ENCODE data around the gene WSCD2.

The WSCD2 gene

DNA sequence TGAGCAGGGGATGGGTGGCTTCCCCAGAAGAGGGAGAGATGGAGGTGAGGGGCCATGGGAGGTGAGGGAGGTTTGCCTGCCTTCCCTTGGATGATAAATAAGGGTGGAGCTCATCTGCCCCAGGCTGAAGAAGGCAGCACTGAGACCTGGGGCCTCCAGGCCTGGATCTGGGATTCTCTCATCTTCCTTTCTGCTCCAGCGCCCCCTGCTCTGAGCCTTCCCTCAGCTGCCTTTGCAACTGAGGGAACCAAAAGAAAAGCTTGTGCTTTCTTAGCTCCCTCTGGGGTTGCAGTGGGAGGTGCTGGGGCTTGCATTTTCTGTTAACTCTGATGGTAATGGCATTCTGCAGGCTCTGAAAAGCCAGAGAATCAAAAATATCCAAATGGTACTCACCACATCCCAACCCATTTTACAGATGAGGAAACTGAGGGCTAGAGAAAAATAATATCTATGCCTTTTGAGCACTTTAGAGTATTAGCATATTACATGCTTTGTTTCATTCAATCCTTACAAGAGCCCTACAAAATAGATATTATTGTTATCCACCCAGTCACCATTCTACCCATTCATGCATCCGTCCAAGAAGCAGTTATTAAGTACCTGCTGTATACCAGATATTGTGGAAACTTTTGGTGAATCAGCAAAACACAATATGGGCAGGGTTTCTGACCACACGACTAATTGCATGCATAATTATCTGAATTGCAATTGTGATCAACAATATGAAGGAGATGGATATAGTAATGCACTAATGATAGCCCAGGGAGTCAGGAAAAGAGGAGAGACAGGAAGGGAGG lies 102.2 kb downstream of the WSCD2 start:
- no peak overlapping the region for H3K4me2 ChIP-seq (ENCODE audit: low read length)
- H3K9me3 ChIP-seq (replicated peaks; ENCODE audit: low read length) = no peaks in the 10 kb centered on the region
- no peaks in the 10 kb centered on the region for H3K36me3 ChIP-seq (ENCODE audit: insufficient read depth, low read length)
- H3K4me3 ChIP-seq (ENCODE audit: low read length) = no peak overlapping the region
- H3K27me3 ChIP-seq (ENCODE audit: control insufficient read depth, insufficient read depth, low read length) = peaks cover 3% of the 10 kb centered on the region
- H3K9ac ChIP-seq (ENCODE audit: low read depth, low read length) = no peak overlapping the region
- H3K4me1 ChIP-seq (ENCODE audit: control insufficient read depth, insufficient read depth, low read length) = no peaks in the 10 kb centered on the region

DNA sequence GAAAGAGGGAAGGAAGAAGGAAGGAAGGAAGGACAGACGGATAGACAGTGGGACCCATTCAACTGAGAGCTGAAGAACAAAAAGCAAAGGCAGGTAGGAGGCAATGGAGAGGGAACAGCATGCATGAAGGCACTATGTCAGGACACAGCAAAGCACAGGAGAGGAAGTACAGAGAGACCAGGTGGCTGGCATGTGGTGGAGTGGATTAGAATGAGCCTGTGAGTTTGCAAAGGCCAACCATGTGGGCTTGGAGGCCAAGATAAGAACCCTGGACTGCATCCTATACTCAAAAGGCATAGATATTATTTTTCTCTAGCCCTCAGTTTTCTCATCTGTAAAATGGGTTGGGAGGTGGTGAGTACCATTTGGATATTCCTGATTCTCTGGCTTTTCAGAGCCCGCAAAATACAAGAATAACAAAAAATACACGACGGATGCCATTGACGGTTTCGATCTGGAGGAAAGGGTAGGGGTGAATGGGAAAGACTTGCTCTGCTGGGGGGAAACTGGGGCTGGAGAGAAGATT lies 102.9 kb downstream of the WSCD2 start:
- no peaks in the 10 kb centered on the region for H3K4me1 ChIP-seq (ENCODE audit: control insufficient read depth, insufficient read depth, low read length)
- no peaks in the 10 kb centered on the region for H3K9me3 ChIP-seq (replicated peaks; ENCODE audit: low read length)
- no peaks in the 10 kb centered on the region for H3K36me3 ChIP-seq (ENCODE audit: insufficient read depth, low read length)
- H3K4me3 ChIP-seq (ENCODE audit: low read length) = no peak overlapping the region
- H3K9ac ChIP-seq (ENCODE audit: low read depth, low read length) = no peak overlapping the region
- peaks cover 10% of the 10 kb centered on the region for H3K27me3 ChIP-seq (ENCODE audit: control insufficient read depth, insufficient read depth, low read length)
- H3K4me2 ChIP-seq (ENCODE audit: low read length) = no peak overlapping the region

DNA sequence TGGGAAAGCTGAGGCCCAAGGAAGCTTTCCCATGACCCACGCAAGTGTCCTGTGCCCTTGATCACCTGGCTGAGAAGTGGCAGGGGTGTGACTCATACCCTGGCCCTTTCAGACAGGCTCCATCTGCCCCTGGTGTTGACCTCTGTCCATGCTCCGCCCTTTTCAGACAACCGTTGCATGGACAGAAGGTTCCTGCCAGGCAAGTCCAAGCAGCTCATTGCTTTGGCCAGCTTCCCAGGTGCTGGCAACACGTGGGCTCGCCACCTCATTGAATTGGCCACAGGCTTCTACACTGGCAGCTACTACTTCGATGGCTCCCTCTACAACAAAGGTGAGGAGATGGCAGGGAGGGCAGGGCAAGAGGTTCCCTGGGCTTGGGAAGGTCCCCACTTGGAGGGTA lies 103.5 kb downstream of the WSCD2 start:
- no peaks in the 10 kb centered on the region for H3K9me3 ChIP-seq (replicated peaks; ENCODE audit: low read length)
- H3K4me3 ChIP-seq (ENCODE audit: low read length) = no peak overlapping the region
- H3K27me3 ChIP-seq (ENCODE audit: control insufficient read depth, insufficient read depth, low read length) = peaks cover 12% of the 10 kb centered on the region
- H3K4me1 ChIP-seq (ENCODE audit: control insufficient read depth, insufficient read depth, low read length) = no peaks in the 10 kb centered on the region
- H3K36me3 ChIP-seq (ENCODE audit: insufficient read depth, low read length) = no peaks in the 10 kb centered on the region
- H3K9ac ChIP-seq (ENCODE audit: low read depth, low read length) = no peak overlapping the region
- no peak overlapping the region for H3K4me2 ChIP-seq (ENCODE audit: low read length)

DNA sequence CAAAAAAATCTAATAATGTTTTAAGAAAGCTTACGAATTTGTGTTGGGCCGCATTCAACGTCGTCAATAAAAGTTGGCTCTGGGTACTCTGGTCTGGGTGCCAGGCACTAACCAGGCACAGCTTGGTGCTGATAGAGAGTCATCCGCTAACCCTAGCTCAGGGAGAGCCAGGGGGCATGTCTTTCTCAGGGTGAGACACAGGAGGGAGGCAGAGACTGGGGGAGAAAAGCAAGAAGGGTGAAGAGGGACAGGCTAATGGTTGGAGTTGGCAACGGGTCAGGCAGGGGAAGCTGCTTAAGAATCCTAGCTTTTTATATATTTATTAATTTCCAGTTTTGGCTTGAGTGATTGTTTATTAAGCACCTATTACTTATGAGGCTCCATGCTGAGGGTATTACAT lies 105.1 kb downstream of the WSCD2 start:
- Histone ChIP-seq H3K4me1 (ENCODE audit: control insufficient read depth, insufficient read depth, low read length) (no peaks in the 10 kb centered on the region), H3K27me3 (ENCODE audit: control insufficient read depth, insufficient read depth, low read length) (peaks cover 12% of the 10 kb centered on the region), H3K4me3 (ENCODE audit: low read length) (no peak overlapping the region), H3K36me3 (ENCODE audit: insufficient read depth, low read length) (no peaks in the 10 kb centered on the region), H3K9ac (ENCODE audit: low read depth, low read length) (no peak overlapping the region), H3K9me3 (replicated peaks; ENCODE audit: low read length) (no peaks in the 10 kb centered on the region), H3K4me2 (ENCODE audit: low read length) (no peak overlapping the region)

DNA sequence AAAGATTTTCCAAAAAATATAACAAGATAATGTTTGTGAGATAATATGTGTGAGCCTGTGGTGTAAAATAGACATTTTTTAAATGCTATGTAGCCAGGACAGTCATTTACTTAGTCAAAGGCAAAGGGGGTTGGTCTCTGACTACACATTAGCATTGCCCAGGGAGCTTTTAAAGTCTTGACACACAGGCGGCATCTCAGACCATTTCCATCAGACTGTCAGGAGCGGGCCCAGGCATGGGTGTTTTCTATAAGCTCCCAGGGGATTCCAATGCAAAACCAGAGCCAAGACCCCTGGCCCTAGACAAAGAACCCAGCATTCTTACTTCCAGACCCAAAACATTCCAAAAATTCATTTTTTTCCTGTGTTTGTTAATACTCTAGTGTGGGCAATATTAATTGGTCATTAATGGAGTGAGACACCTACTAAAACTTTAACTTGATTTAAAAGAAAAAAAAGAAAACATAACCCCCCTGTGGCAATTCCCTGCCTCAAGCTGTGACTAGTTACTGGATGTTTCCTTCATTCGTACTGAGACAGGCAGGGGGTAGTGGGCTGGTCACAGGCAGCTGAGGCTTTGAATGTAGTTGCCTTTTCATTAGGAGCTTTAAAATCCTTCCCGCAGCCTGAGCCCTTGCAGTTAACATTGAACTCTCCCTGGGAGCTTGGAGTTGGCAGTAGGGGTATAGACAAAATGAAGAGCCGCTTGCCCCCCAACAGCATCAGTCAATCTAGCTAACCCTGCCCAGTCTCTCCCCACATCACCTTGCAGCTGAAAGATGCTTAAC lies 106.3 kb downstream of the WSCD2 start:
- H3K27me3 ChIP-seq (ENCODE audit: control insufficient read depth, insufficient read depth, low read length) = peaks cover 12% of the 10 kb centered on the region
- no peak overlapping the region for H3K4me2 ChIP-seq (ENCODE audit: low read length)
- no peaks in the 10 kb centered on the region for H3K36me3 ChIP-seq (ENCODE audit: insufficient read depth, low read length)
- H3K9ac ChIP-seq (ENCODE audit: low read depth, low read length) = no peak overlapping the region
- no peak overlapping the region for H3K4me3 ChIP-seq (ENCODE audit: low read length)
- H3K4me1 ChIP-seq (ENCODE audit: control insufficient read depth, insufficient read depth, low read length) = no peaks in the 10 kb centered on the region
- H3K9me3 ChIP-seq (replicated peaks; ENCODE audit: low read length) = no peaks in the 10 kb centered on the region

DNA sequence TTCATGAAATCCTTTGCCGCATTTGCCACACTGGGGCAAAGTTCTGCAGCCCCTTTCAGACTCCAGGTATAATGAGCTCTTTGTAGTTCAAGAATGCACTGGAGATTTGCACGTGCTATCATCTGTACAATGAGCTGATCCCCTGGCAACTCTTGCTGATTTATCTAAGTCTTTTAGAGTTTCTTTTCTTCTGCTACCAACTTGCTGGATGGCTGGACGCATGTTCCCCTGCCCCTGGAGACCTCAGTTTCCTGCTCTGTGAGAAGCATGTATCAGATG lies 106.8 kb downstream of the WSCD2 start:
- H3K9ac ChIP-seq (ENCODE audit: low read depth, low read length) = no peak overlapping the region
- H3K9me3 ChIP-seq (replicated peaks; ENCODE audit: low read length) = no peaks in the 10 kb centered on the region
- H3K36me3 ChIP-seq (ENCODE audit: insufficient read depth, low read length) = no peaks in the 10 kb centered on the region
- H3K4me2 ChIP-seq (ENCODE audit: low read length) = no peak overlapping the region
- peaks cover 12% of the 10 kb centered on the region for H3K27me3 ChIP-seq (ENCODE audit: control insufficient read depth, insufficient read depth, low read length)
- H3K4me3 ChIP-seq (ENCODE audit: low read length) = no peak overlapping the region
- H3K4me1 ChIP-seq (ENCODE audit: control insufficient read depth, insufficient read depth, low read length) = no peaks in the 10 kb centered on the region

DNA sequence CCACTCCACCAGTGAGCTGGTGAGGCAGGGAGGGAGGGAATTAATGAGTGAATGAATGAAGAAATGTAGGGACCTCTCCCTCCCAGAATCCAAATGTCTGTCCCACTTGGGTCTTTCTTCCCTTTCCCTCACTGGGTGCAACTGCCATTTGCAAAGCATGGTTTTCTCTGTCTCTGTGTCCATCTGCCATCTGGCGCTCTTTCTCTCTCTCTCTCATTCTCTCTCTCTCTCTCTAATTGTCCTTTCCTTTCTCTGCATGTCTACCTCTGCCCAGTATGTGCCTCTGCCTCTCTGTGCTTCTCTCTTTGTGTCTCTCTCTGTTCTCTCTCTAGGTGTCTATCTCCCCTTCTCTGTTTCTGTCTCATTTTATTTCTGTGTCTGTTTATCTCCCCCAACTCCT lies 107.3 kb downstream of the WSCD2 start:
- Histone ChIP-seq H3K4me1 (ENCODE audit: control insufficient read depth, insufficient read depth, low read length) (no peaks in the 10 kb centered on the region), H3K9ac (ENCODE audit: low read depth, low read length) (no peak overlapping the region), H3K9me3 (replicated peaks; ENCODE audit: low read length) (no peaks in the 10 kb centered on the region), H3K27me3 (ENCODE audit: control insufficient read depth, insufficient read depth, low read length) (peaks cover 12% of the 10 kb centered on the region), H3K36me3 (ENCODE audit: insufficient read depth, low read length) (no peaks in the 10 kb centered on the region), H3K4me2 (ENCODE audit: low read length) (no peak overlapping the region), H3K4me3 (ENCODE audit: low read length) (no peak overlapping the region)

DNA sequence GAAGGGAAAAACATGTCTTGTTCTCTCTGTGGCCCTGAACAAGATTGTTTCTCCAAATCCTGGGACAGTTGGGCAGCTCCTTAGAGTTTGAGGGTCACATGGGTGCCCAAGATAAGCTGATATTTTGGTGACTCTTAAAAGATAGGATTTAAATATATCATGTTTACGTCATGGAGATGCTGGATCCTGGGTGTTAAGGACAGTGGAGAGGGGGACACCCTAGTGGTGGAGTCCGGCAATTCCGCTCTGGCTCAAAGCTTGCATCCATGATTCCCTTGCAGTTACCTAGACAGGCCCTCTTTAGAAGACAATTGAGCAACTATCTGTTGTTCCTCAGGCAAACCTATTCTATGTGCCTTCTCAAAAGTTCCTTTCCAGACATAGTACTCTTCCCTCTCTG lies 108.2 kb downstream of the WSCD2 start:
- Histone ChIP-seq H3K9me3 (replicated peaks; ENCODE audit: low read length) (no peaks in the 10 kb centered on the region), H3K4me2 (ENCODE audit: low read length) (no peak overlapping the region), H3K4me1 (ENCODE audit: control insufficient read depth, insufficient read depth, low read length) (no peaks in the 10 kb centered on the region), H3K36me3 (ENCODE audit: insufficient read depth, low read length) (no peaks in the 10 kb centered on the region), H3K4me3 (ENCODE audit: low read length) (no peak overlapping the region), H3K9ac (ENCODE audit: low read depth, low read length) (no peak overlapping the region), H3K27me3 (ENCODE audit: control insufficient read depth, insufficient read depth, low read length) (peaks cover 12% of the 10 kb centered on the region)

DNA sequence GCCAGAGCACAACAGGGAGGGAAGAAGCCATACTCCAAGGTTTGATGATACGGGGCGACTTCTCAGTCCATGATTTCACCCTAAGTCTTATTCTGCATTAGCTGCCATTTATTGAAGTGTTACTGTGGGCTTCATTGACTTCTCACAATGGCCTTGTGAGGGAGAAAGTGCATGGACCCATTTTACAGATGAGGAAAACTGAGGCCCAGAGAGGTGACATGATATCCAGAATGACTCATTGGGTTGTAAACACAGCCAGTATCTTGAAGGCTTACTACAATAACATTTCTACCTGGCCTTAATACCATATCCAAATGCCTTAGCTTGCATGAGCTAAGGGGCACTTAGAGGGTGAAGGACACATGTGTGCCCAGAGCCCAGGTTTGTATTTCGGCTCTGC lies 109.4 kb downstream of the WSCD2 start:
- no peak overlapping the region for H3K4me3 ChIP-seq (ENCODE audit: low read length)
- no peak overlapping the region for H3K9ac ChIP-seq (ENCODE audit: low read depth, low read length)

DNA sequence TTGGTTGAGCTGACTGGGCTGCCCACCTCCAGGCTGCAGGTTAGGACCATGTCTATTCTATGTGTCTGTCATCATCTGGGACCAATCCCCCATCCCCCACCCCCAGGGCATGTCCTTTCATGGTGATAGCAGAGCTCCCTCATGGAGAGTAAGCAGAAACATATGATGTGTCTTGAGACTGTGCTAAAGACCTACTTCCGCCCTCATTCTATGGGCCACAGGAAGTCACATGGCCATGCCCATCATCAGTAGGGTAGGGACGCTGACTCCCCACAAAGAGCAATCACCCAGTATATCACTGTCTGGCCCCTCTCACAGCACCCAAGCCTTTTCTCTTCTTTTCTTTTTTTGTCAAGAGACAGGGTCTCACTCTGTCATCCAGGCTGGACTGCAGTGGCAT lies 110.3 kb downstream of the WSCD2 start:
- no peaks in the 10 kb centered on the region for H3K9me3 ChIP-seq (replicated peaks; ENCODE audit: low read length)
- no peak overlapping the region for H3K9ac ChIP-seq (ENCODE audit: low read depth, low read length)
- H3K4me1 ChIP-seq (ENCODE audit: control insufficient read depth, insufficient read depth, low read length) = no peaks in the 10 kb centered on the region
- H3K4me2 ChIP-seq (ENCODE audit: low read length) = no peak overlapping the region
- no peak overlapping the region for H3K4me3 ChIP-seq (ENCODE audit: low read length)
- no peaks in the 10 kb centered on the region for H3K36me3 ChIP-seq (ENCODE audit: insufficient read depth, low read length)
- peaks cover 12% of the 10 kb centered on the region for H3K27me3 ChIP-seq (ENCODE audit: control insufficient read depth, insufficient read depth, low read length)

More for the DNA sequence above, 109.4 kb downstream of the WSCD2 start:
- Histone ChIP-seq H3K4me2 (ENCODE audit: low read length) (no peak overlapping the region), H3K27me3 (ENCODE audit: control insufficient read depth, insufficient read depth, low read length) (peaks cover 12% of the 10 kb centered on the region), H3K9me3 (replicated peaks; ENCODE audit: low read length) (no peaks in the 10 kb centered on the region), H3K36me3 (ENCODE audit: insufficient read depth, low read length) (no peaks in the 10 kb centered on the region), H3K4me1 (ENCODE audit: control insufficient read depth, insufficient read depth, low read length) (no peaks in the 10 kb centered on the region)

DNA sequence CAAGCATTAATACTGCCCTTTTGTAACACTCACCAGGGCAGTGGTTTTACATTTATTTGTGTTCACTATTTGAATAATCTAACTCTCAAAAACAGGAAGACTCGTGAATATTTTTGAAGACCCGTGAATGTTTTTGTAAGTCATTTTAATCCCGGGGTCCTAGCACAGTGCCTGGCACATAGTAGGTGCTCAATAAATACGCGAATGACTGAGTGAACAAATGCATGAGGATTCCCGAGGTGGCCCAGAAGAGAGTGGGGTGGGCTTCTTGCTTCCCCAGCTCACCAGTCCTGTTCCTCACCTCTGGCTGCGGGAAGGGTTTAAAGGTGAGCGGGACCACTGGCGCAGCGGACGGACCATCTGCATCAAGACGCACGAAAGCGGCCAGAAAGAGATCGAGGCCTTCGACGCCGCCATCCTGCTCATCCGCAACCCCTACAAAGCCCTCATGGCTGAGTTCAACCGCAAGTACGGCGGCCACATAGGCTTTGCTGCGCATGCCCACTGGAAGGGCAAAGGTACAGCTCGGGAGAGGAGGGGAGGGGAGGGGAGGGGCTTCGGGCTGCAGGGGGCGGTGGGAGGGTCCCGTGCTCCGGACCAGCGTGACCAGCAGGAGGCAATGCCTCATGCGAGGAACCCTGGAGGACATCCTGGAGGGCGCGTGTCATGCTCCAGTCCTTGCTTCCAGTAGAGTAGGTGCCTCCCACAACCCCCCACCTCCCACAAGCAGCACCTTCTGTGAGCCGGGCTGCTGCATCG lies 111.1 kb downstream of the WSCD2 start:
- Histone ChIP-seq H3K27me3 (ENCODE audit: control insufficient read depth, insufficient read depth, low read length) (peaks cover 12% of the 10 kb centered on the region), H3K4me1 (ENCODE audit: control insufficient read depth, insufficient read depth, low read length) (no peaks in the 10 kb centered on the region), H3K4me3 (ENCODE audit: low read length) (no peak overlapping the region), H3K9ac (ENCODE audit: low read depth, low read length) (no peak overlapping the region), H3K9me3 (replicated peaks; ENCODE audit: low read length) (no peaks in the 10 kb centered on the region), H3K36me3 (ENCODE audit: insufficient read depth, low read length) (no peaks in the 10 kb centered on the region), H3K4me2 (ENCODE audit: low read length) (no peak overlapping the region)

Data from skeletal muscle satellite cell (primary cell).